ENCODE measurements around the gene HOXB3.

- TF ChIP-seq CTCF (tag by site-specific recombination; IDR thresholded peaks at IDR 0.05), result 0 out of 2 replicates have a peak, but pooled peaks have one; percentile 4
- TF ChIP-seq ZNF274 (IDR thresholded peaks at IDR 0.05; ENCODE audit: low read length), result no peak
- no peak for TF ChIP-seq ZNF274 (tag by site-specific recombination; IDR thresholded peaks at IDR 0.05; ENCODE audit: borderline replicate concordance)
- no peak for TF ChIP-seq ZNF777 (tag by site-specific recombination; IDR thresholded peaks at IDR 0.05; ENCODE audit: borderline replicate concordance)
- no peak for TF ChIP-seq ELK4 (IDR thresholded peaks at IDR 0.05; ENCODE audit: borderline replicate concordance, low read depth, low read length)
- TF ChIP-seq ZNF513 (tag by site-specific recombination; IDR thresholded peaks at IDR 0.05), result no peak
Observed at GRCh38 chr17:48550502-48551213, 39.4 kb downstream of the HOXB3 start.

All from HEK293 (cell line).